HG03571 (cell line): Measurements from ENCODE around the gene CRCP.

Experiments used
- ATAC-seq: cut with Tn5 transposase; IDR thresholded peaks from one replicate; pipeline ENCODE4 v1.9.1; 2021; ENCODE audit not compliant: unreplicated experiment

Gene CRCP

DNA sequence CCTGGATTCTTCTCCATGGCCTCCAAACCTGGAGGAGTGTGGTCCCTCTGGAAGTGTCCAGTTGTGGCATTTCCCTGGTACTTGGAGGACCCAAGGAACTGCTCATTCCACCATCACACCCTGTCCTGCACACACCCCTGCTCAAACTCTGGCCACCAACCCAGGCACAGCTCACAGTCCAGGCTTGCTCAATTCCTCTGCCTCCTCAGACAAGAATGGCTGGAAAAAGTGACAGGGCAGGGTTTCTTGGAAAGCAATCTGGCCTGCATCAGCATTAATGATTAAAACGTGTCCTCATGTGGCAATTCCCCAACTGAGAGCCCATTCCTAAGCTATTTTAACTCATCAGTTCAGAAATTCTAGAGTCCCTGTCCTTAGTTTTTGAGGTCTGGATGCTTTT lies 73.3 kb downstream of the CRCP start:
- ATAC-seq, result no peak

DNA sequence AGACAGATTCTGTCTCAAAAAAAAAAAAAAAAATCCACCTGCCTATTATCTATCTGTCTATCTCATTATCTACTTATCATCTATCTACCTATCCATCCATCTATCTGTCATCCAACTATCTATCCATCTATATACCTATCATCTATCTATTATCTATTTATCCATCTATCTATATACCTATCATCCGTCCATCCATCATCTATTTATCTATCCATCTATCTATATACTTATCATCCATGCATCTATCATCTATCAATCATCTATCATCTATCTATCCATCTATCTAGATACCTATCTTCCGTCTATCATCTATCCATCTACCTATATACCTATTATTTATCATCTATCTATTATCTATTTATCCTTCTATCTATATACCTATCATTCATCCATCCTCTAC lies 74.0 kb downstream of the CRCP start:
- no peak for ATAC-seq

DNA sequence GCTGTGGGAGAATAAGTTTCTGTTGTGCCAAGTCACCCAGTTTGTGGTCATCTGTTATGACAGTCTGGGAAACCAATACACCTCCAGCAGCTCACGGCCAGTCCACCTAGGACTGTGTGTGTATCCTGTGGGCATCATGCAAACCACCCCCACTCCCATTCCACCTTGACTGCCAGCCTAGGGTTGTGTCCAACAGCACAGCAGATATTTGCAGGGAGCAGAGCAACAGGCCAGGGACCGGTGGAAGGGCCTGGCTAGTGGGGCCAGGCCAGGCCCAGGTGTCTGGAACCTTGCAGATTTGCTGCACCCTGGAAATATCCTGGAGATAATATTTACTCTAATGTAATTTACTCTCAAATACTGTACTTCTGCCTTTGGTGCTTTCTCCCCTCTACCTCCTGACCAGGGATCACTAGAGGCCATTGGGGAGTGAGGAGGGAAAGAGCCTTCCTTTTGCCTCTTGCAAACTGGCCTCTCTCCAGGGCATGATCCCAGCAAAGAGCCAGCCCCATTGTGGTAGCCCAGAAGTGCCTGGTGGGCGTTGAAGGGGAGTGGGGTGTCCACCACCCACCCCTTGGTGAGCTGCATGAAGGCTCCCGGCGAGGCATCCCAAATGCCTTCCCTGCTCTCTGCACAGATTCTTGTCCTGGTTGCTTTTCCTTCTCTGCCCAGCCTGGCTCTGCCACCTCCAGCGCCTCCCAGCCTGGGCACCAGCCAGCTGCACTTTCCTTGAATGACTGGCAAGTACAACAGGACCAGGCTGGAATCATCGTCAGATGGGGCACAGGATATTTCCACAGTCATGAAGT lies 75.3 kb downstream of the CRCP start:
- ATAC-seq, result no peak

DNA sequence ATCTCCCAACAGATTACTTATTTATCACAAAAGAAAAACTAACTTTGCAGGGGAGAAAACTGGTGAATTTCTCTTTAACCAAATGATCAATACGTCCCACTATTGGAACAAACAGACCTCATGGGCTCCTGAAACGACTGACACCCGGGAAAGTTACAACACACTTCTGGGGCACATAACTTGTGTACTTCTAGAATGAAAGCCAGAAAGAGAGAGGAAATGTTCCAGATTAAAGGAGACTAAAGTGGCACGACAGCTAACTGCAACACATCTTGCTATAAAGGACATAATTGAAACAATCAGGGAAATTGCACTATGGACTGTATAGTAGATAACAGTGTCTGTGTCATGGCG lies 75.8 kb downstream of the CRCP start:
- ATAC-seq, result no peak

DNA sequence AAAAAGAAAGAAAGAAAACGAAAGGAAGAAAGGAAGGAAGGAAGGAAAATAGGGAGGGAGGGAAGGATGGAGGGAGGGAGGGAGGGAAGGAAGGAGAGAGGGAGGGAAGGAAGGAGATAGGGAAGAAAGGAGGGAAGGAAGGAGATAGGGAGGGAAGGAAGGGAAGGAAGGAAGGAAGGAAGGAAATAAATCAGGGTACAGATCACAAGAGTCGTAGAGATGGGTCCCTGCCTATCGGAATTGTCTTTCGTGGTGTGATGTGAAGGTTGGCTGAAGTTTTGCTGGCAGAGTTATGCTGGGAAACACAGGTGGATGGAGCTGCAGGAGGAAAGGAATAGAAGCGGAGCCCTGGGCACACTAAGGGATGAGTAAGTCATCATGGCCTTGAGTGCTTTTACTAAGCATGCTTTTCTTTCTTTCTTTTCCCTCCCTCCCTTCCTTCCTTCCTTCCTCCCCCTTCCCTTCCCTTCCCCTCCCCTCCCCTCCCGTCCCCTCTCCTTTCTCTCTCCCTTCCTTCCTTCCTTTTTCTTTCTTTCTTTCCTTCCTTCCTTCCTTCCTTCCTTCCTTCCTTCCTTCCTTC lies 78.6 kb downstream of the CRCP start:
- no peak for ATAC-seq

DNA sequence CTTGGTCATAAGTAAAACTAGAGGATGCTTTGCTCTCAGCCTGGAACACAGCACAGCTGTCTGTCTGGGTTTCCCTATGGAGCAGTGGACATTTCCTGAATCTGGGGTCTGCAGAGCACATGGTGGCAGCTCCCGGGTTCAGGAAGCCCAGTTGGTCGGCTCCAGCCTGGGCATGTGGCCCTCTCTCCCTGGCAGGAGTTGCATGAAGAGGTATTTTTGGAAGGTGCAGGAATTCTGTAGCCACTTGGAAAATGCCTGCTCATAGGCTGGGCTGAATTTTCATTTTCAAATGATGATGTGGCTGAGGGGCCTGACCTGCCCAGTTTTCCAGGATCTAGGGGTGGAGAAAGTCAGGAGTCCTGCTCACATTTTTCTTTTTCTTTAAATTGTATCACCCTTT lies 83.8 kb downstream of the CRCP start:
- no peak for ATAC-seq

DNA sequence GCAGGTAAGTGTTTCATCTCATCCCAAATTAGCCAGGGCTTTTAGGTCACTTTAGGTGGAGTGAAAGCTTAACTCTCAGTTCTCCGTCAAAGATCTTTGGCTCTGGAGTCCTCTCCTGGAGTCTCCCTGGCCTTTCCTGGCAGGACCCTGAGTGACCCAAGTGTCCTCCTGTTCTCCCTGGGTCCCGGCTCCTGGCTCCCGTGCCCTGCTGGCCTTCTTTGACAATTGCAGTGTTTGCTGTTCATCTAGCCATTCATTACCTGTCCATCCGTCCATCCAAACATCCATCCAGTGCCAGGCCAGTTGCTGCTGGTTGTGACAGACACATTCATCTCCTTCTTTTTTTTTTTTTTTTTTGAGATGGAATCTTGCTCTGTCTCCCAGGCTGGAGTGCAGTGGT lies 84.3 kb downstream of the CRCP start:
- ATAC-seq, result no peak

DNA sequence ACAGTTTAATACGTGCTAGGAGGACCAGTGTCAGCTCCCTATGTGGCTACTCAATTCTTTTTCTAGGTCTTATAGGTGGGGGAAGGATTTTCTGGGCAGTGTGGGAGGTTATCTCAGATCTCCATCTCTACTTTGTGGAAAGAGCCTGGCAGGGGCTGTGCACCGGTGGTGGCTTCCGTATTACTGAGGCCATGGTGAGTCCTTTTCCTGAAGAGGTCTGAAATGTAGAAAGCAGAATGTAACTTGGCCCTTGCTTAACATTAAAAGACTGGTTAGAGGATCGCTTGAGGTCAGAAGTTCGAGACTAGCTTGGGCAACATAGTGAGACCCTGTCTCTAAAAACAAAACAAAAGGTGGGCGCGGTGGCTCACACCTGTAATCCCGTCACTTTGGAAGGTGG lies 87.8 kb downstream of the CRCP start:
- no peak for ATAC-seq
